Neural cell (in vitro differentiated cells): ENCODE results near the gene LARGE1. TPM values are rescaled to one million over a fixed set of nuclear protein-coding genes. Genes with fewer than 3 reads are reported as not detected.

Experiments
- H2AFZ ChIP-seq: fragments of 200-600, 300-800 bp; sonication (generic), shearing (Covaris generic); 2 replicates; pipeline ENCODE4 v1.6.0; 2014; ENCODE audit warnings: low read depth, mild to moderate bottlenecking, antibody characterized with exemption, low read length, moderate library complexity
- H3F3A ChIP-seq: fragments of 200-600 bp; shearing (Covaris generic); 2 replicates; pipeline ENCODE4 v1.6.1; 2016; ENCODE audit warnings: mild to moderate bottlenecking, moderate library complexity, mixed read lengths, antibody characterized with exemption, low read length; ENCODE audit not compliant: insufficient read depth, poor library complexity, severe bottlenecking
- H3K27ac ChIP-seq: fragments of 200-600, 300-800 bp; sonication (generic), shearing (Covaris generic); 2 replicates; pipeline ENCODE4 v1.5.1; 2014; ENCODE audit warnings: mild to moderate bottlenecking, low read length, moderate library complexity
- H3K27me3 ChIP-seq: fragments of 300-800, 200-600 bp; sonication (generic), shearing (Covaris generic); 2 replicates; pipeline ENCODE4 v1.6.0; 2014; ENCODE audit warnings: mild to moderate bottlenecking, low read depth, low read length, moderate library complexity; ENCODE audit not compliant: insufficient read depth
- H3K36me3 ChIP-seq: fragments of 300-800, 200-600 bp; sonication (generic), shearing (Covaris generic); 2 replicates; pipeline ENCODE4 v1.5.1; 2014; ENCODE audit warnings: mild to moderate bottlenecking, antibody characterized with exemption, low read length, moderate library complexity; ENCODE audit not compliant: insufficient read depth
- H3K4me2 ChIP-seq: fragments of 300-800, 200-600 bp; sonication (generic), shearing (Covaris generic); 2 replicates; pipeline ENCODE4 v1.6.0; 2014; ENCODE audit warnings: mild to moderate bottlenecking, low read length
- H3K4me3 ChIP-seq: fragments of 300-800, 200-600 bp; sonication (generic), shearing (Covaris generic); 2 replicates; pipeline ENCODE4 v1.5.1; 2014; ENCODE audit warnings: mild to moderate bottlenecking, low read length, moderate library complexity
- H3K79me2 ChIP-seq: fragments of 200-600 bp; shearing (Covaris generic); replicated peaks from 2 replicates; pipeline ENCODE4 v1.6.0; 2014; ENCODE audit warnings: mild to moderate bottlenecking, low read length, moderate library complexity; ENCODE audit not compliant: insufficient read depth
- H3K9ac ChIP-seq: fragments of 300-800, 200-600 bp; sonication (generic), shearing (Covaris generic); 2 replicates; pipeline ENCODE4 v1.6.1; 2016; ENCODE audit warnings: mild to moderate bottlenecking, low read length, mixed read lengths
- H3K9me2 ChIP-seq: fragments of 200-600 bp; shearing (Covaris generic); 2 replicates; pipeline ENCODE4 v1.6.1; 2016; ENCODE audit warnings: mild to moderate bottlenecking, low read length, mixed read lengths; ENCODE audit not compliant: insufficient read depth
- H3K9me3 ChIP-seq: fragments of 200-600, 300-800 bp; sonication (generic), shearing (Covaris generic); 2 replicates; pipeline ENCODE4 v1.6.1; 2016; ENCODE audit warnings: mild to moderate bottlenecking, mixed run types, low read length, moderate library complexity, mixed read lengths
- H4K20me1 ChIP-seq: fragments of 200-600 bp; shearing (Covaris generic); 2 replicates; pipeline ENCODE4 v1.6.1; 2016; ENCODE audit warnings: mild to moderate bottlenecking, mixed run types; ENCODE audit not compliant: insufficient read depth
- EP300 ChIP-seq: fragments of 450-650 bp; conservative IDR thresholded peaks from 2 replicates; pipeline ENCODE4 v1.6.1; 2014; ENCODE audit warnings: antibody characterized with exemption, mild to moderate bottlenecking, moderate library complexity; ENCODE audit not compliant: poor library complexity, severe bottlenecking
- EZH2 ChIP-seq: fragments of 200-600, 300-800 bp; shearing (Covaris generic), sonication (generic); IDR thresholded peaks from 2 replicates; pipeline ENCODE4 v1.6.1; 2014; ENCODE audit warnings: antibody characterized with exemption, low read length, borderline replicate concordance, mild to moderate bottlenecking; ENCODE audit not compliant: insufficient read depth, poor library complexity, severe bottlenecking
- MXI1 ChIP-seq: fragments of 450-650 bp; conservative IDR thresholded peaks from 2 replicates; pipeline ENCODE4 v1.6.1; 2014; ENCODE audit warnings: antibody characterized with exemption, mild to moderate bottlenecking; ENCODE audit not compliant: poor library complexity, severe bottlenecking
- POLR2AphosphoS5 ChIP-seq: IDR thresholded peaks from 2 replicates; pipeline ENCODE4 v1.6.1; 2012
- RAD21 ChIP-seq: fragments of 450-650 bp; conservative IDR thresholded peaks from 2 replicates; pipeline ENCODE4 v1.6.1; 2014; ENCODE audit warnings: antibody characterized with exemption, mild to moderate bottlenecking, moderate library complexity
- SMC3 ChIP-seq: fragments of 450-650 bp; conservative IDR thresholded peaks from 2 replicates; pipeline ENCODE4 v1.6.1; 2014; ENCODE audit warnings: antibody characterized with exemption, mild to moderate bottlenecking, moderate library complexity; ENCODE audit not compliant: poor library complexity
- TAF1 ChIP-seq: IDR thresholded peaks from 2 replicates; pipeline ENCODE4 v1.6.1; 2012; ENCODE audit warnings: low read depth
- polyA plus RNA-seq: library from polyadenylated mRNA; depleted of rRNA; stranded (reverse); fragments of >200 nt; gene quantifications from 2 replicates; pipeline ENCODE4 v1.2.3, GENCODE V29; 2014
- TF ChIP-seq, protein P1 (sequence below): fragments of 450-650 bp; IDR thresholded peaks from 2 replicates; pipeline ENCODE4 v1.5.1; 2014; ENCODE audit warnings: antibody characterized with exemption, mild to moderate bottlenecking, moderate library complexity; ENCODE audit not compliant: poor library complexity, severe bottlenecking
- TF ChIP-seq, protein P2 (sequence below): IDR thresholded peaks from 2 replicates; pipeline ENCODE4 v1.6.1; 2012; ENCODE audit warnings: borderline replicate concordance

LARGE1 gene
- polyA plus RNA-seq, 1 donor from 2014 or later: 27.5 TPM

GRCh38 chr22:33772745-33773144, 147.5 kb downstream of the LARGE1 start:
- Histone ChIP-seq H3K27ac (no peak overlapping the region), H3K4me2 (no peak overlapping the region), H3K4me3 (no peak overlapping the region), H3K9me3 (no peaks in the 10 kb centered on the region), H4K20me1 (no peaks in the 10 kb centered on the region), H3K9me2 (no peaks in the 10 kb centered on the region), H3K27me3 (no peaks in the 10 kb centered on the region), H3K79me2 (no peaks in the 10 kb centered on the region), H3K9ac (no peak overlapping the region), H2AFZ (no peak overlapping the region), H3F3A (no peaks in the 10 kb centered on the region), H3K36me3 (no peaks in the 10 kb centered on the region)
- TF ChIP-seq POLR2AphosphoS5 (no peak), TAF1 (no peak), EZH2 (no peak), EP300 (no peak)
- TF ChIP-seq, protein P1, sequence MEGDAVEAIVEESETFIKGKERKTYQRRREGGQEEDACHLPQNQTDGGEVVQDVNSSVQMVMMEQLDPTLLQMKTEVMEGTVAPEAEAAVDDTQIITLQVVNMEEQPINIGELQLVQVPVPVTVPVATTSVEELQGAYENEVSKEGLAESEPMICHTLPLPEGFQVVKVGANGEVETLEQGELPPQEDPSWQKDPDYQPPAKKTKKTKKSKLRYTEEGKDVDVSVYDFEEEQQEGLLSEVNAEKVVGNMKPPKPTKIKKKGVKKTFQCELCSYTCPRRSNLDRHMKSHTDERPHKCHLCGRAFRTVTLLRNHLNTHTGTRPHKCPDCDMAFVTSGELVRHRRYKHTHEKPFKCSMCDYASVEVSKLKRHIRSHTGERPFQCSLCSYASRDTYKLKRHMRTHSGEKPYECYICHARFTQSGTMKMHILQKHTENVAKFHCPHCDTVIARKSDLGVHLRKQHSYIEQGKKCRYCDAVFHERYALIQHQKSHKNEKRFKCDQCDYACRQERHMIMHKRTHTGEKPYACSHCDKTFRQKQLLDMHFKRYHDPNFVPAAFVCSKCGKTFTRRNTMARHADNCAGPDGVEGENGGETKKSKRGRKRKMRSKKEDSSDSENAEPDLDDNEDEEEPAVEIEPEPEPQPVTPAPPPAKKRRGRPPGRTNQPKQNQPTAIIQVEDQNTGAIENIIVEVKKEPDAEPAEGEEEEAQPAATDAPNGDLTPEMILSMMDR: no peak

DNA sequence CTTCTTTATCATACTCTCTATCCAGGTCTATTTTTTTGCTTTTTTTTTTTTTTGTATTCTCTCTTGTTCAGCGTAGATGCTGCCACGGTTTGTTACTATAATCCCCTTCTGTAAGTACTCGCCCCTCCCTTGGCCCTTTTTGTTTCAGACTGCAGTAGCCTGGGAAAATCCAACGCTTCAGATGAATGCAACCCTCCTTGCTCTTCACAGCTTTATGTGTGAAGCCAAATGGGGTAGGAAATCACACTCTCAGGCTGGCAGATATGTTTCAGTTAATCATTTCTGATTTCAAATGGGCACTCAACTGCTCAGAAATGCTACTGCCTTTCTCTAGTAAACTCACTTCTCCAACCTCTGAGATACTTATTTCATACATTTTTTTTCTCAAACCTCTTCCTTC, 149.1 kb downstream of the LARGE1 start:
- Histone ChIP-seq H4K20me1 (no peaks in the 10 kb centered on the region), H3K9me2 (no peaks in the 10 kb centered on the region), H2AFZ (no peak overlapping the region), H3K4me2 (no peak overlapping the region), H3K4me3 (no peak overlapping the region), H3K27ac (no peak overlapping the region), H3K36me3 (no peaks in the 10 kb centered on the region), H3F3A (no peaks in the 10 kb centered on the region), H3K9me3 (no peaks in the 10 kb centered on the region), H3K9ac (no peak overlapping the region), H3K79me2 (no peaks in the 10 kb centered on the region), H3K27me3 (no peaks in the 10 kb centered on the region)
- TF ChIP-seq, protein P2, sequence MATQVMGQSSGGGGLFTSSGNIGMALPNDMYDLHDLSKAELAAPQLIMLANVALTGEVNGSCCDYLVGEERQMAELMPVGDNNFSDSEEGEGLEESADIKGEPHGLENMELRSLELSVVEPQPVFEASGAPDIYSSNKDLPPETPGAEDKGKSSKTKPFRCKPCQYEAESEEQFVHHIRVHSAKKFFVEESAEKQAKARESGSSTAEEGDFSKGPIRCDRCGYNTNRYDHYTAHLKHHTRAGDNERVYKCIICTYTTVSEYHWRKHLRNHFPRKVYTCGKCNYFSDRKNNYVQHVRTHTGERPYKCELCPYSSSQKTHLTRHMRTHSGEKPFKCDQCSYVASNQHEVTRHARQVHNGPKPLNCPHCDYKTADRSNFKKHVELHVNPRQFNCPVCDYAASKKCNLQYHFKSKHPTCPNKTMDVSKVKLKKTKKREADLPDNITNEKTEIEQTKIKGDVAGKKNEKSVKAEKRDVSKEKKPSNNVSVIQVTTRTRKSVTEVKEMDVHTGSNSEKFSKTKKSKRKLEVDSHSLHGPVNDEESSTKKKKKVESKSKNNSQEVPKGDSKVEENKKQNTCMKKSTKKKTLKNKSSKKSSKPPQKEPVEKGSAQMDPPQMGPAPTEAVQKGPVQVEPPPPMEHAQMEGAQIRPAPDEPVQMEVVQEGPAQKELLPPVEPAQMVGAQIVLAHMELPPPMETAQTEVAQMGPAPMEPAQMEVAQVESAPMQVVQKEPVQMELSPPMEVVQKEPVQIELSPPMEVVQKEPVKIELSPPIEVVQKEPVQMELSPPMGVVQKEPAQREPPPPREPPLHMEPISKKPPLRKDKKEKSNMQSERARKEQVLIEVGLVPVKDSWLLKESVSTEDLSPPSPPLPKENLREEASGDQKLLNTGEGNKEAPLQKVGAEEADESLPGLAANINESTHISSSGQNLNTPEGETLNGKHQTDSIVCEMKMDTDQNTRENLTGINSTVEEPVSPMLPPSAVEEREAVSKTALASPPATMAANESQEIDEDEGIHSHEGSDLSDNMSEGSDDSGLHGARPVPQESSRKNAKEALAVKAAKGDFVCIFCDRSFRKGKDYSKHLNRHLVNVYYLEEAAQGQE: no peak
- TF ChIP-seq EZH2 (no peak), TAF1 (no peak), MXI1 (no peak), EP300 (no peak), RAD21 (no peak), SMC3 (no peak)

DNA sequence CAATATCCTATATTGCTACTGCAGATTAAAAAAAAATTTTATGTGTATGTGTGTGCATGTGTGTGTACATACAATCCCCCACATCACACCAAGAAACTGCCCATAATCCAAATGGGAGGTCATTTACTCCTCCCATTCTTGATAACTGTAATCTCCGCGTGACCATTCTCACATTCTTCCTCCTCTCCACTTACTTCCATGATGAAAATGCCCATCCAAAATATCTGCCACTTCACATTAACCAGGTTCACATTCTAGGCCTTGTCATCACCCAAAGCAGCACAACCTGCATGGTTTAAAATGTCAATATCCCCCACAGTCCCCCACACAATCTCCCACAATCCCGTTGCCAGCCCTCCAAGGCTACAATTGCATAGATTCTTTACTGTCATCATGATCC, 149.6 kb downstream of the LARGE1 start:
- no peak overlapping the region for H2AFZ ChIP-seq
- no peak overlapping the region for H3K4me3 ChIP-seq
- H3K27ac ChIP-seq: no peak overlapping the region
- no peaks in the 10 kb centered on the region for H3K27me3 ChIP-seq
- no peak overlapping the region for H3K4me2 ChIP-seq
- H3K9me3 ChIP-seq: no peaks in the 10 kb centered on the region
- no peaks in the 10 kb centered on the region for H3F3A ChIP-seq
- H4K20me1 ChIP-seq: no peaks in the 10 kb centered on the region
- H3K79me2 ChIP-seq: no peaks in the 10 kb centered on the region
- no peaks in the 10 kb centered on the region for H3K9me2 ChIP-seq
- TF ChIP-seq MXI1 (no peak), TAF1 (no peak), EP300 (no peak), POLR2AphosphoS5 (no peak), RAD21 (no peak), EZH2 (no peak)
- TF ChIP-seq, protein P2: no peak
- no peak overlapping the region for H3K9ac ChIP-seq
- H3K36me3 ChIP-seq: no peaks in the 10 kb centered on the region
